ENCODE data around the gene MRGPRG.

- TF ChIP-seq CTCF (IDR thresholded peaks at IDR 0.05) = no peak
- TF ChIP-seq POLR2A (IDR thresholded peaks at IDR 0.05) = no peak
Measured at GRCh38 chr11:3170044-3170755, 48.4 kb downstream of the MRGPRG start.

All from tibial nerve (tissue), 3 donors.